Transverse colon (tissue), 4 donors: Measurements from ENCODE around the gene MDFI. TPM values are rescaled to one million over a fixed set of nuclear protein-coding genes. Genes with fewer than 3 reads are reported as not detected.

Experiments
- DNase-seq: peaks from one replicate; pipeline ENCODE4 v3.0.0-alpha.2; 2019
- H3K27ac ChIP-seq, 4 donors: fragments of 200-600 bp; sonication (generic); 2 replicates each; pipeline ENCODE4 v1.5.1; 2016 to 2018; ENCODE audit warnings: inconsistent platforms in 4 of 4
- H3K27me3 ChIP-seq: fragments of 200-600 bp; sonication (generic); 2 replicates; pipeline ENCODE4 v1.5.1; 2017; ENCODE audit warnings: inconsistent platforms
- H3K36me3 ChIP-seq, 4 donors: fragments of 200-600 bp; sonication (generic); 2 replicates each; pipeline ENCODE4 v1.5.1; 2017 to 2019; ENCODE audit warnings: inconsistent platforms in 4 of 4
- H3K4me1 ChIP-seq, 4 donors: fragments of 200-600 bp; sonication (generic); 2 replicates each; pipeline ENCODE4 v1.5.1; 2017 to 2020; ENCODE audit warnings: inconsistent platforms in 4 of 4
- H3K4me3 ChIP-seq, 4 donors: fragments of 200-600 bp; sonication (generic); 1 replicate in 1 of 4; 2 replicates in 3 of 4; pipeline versions ENCODE4 v1.5.1 to v1.6.1; 2017 to 2019; ENCODE audit warnings: inconsistent platforms in 4 of 4
- H3K9me3 ChIP-seq, 2 donors: fragments of 200-600 bp; sonication (generic); 2 replicates each; pipeline ENCODE4 v1.5.1; 2017 to 2019; ENCODE audit warnings: inconsistent platforms in 2 of 2
- EP300 ChIP-seq: sonication (generic); formaldehyde crosslinking; IDR thresholded peaks from one replicate; pipeline ENCODE4 v1.6.1; 2017; ENCODE audit warnings: antibody characterized with exemption, low read depth
- POLR2A ChIP-seq: fragments of 450-650 bp; IDR thresholded peaks from one replicate; pipeline ENCODE4 v1.6.1; 2016; ENCODE audit warnings: antibody characterized with exemption, mild to moderate bottlenecking, moderate library complexity
- POLR2AphosphoS5 ChIP-seq, 3 donors: sonication (generic); formaldehyde crosslinking; IDR thresholded peaks; one replicate each; pipeline ENCODE4 v1.6.1; 2016; ENCODE audit warnings: antibody characterized with exemption in 3 of 3
- WGBS, 2 donors: methylation state at CpG; one replicate each; pipeline ENCODE4 v1.1.5; 2018; ENCODE audit warnings: low coverage in 1 of 2; 5-methylcytosine and 5-hydroxymethylcytosine counted together
- in situ Hi-C, 4 donors: fragments of 200-750 bp; cut with MboI; loops; one replicate each; pipeline versions ENCODE4 v1.15.0 to v1.15.1; 2017; ENCODE audit warnings: low sequenced_read_pairs in 3 of 4, low pct_ligation_motif_present in 1 of 4, low pct_unique_long_range_greater_than_20kb in 1 of 4
- intact Hi-C: fragments of 100-400 bp; cut with DNase I; formaldehyde crosslinking; loops from one replicate; pipeline ENCODE4 v1.15.1; 2023; ENCODE audit warnings: low total_unique reads
- total RNA-seq, 4 donors: library from RNA; depleted of rRNA; stranded (reverse); fragments of >200 nt; gene quantifications; one replicate each; pipeline ENCODE4 v1.1.0, GENCODE V29; 2016
- TF ChIP-seq, protein P1 (sequence below), 5 experiments: fragments of 200-600 bp in 3 of 5; fragments of 450-650 bp in 2 of 5; sonication (generic) in 3 of 5; IDR thresholded peaks; 1 replicate in 2 of 5; 2 replicates in 3 of 5; pipeline ENCODE4 v1.5.1; 2016 to 2017; ENCODE audit warnings: antibody characterized with exemption in 5 of 5, inconsistent platforms in 3 of 5, mild to moderate bottlenecking in 2 of 5, moderate library complexity in 1 of 5

MDFI gene
- total RNA-seq, 4 donors from 2014 or later, result 2.1 to 2.2 TPM; not detected in 2

DNA sequence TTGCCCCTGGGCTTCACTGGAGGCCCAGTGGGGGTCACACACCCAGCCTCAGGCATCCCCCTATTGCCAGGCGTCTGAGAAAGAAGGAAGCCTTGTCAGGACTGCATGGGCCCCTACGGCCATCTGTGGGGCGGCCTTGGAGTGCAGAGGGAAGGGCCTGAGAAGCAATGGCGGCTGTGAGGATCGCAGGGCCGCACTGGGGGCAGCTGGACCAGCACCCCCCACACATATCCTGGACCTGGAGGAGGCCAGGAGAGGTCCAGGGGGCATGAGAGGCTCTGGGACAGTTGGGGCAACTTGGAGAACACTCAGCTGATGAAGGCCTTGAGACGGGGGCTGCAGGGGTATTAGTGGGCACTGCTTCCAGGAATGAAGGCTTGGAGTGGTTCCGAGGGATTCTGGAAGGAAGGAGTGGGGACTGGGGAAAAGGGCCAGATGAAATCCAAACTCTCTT is 16.5 kb downstream of the MDFI start:
- TF ChIP-seq POLR2A, result no peak
- no peak for TF ChIP-seq POLR2AphosphoS5 (IDR thresholded peaks at IDR 0.05)
- TF ChIP-seq, protein P1, sequence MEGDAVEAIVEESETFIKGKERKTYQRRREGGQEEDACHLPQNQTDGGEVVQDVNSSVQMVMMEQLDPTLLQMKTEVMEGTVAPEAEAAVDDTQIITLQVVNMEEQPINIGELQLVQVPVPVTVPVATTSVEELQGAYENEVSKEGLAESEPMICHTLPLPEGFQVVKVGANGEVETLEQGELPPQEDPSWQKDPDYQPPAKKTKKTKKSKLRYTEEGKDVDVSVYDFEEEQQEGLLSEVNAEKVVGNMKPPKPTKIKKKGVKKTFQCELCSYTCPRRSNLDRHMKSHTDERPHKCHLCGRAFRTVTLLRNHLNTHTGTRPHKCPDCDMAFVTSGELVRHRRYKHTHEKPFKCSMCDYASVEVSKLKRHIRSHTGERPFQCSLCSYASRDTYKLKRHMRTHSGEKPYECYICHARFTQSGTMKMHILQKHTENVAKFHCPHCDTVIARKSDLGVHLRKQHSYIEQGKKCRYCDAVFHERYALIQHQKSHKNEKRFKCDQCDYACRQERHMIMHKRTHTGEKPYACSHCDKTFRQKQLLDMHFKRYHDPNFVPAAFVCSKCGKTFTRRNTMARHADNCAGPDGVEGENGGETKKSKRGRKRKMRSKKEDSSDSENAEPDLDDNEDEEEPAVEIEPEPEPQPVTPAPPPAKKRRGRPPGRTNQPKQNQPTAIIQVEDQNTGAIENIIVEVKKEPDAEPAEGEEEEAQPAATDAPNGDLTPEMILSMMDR (IDR thresholded peaks at IDR 0.05), result no peak
- no peak for TF ChIP-seq EP300
- Histone ChIP-seq H3K27me3 (peaks cover 28% of the 10 kb centered on the region), H3K4me1 (no peaks in the 10 kb centered on the region), H3K4me3 (no peak overlapping the region), H3K36me3 (no peaks in the 10 kb centered on the region), H3K27ac (no peak overlapping the region), H3K9me3 (no peaks in the 10 kb centered on the region)
- DNase-seq, result no peak
- 80 to 83% methylated on average over 1 to 8 of the region's 8 CpGs for WGBS, 2 donors
- intact Hi-C loops (no loop called here), in situ Hi-C loops (no loop called here)

DNA sequence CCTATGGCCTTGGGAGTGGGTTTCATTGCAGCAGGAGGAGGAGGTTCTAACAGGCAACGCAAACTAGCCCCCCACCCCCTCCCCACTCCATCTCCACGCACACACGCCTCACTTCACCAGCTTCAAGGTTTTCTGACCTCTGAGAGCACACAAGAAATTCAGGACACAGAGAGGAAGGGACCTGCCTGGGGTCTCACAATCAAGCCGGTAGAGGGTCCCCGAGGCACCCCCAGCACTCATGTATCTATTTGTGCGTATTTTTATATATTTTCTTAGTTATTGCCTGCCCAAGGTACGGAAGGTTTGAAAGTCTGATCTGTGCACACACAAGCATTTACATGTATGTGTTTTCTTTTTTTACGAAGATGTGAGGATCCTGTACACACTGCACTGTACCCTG is 16.9 kb downstream of the MDFI start:
- no peaks in the 10 kb centered on the region for H3K36me3 ChIP-seq
- no peaks in the 10 kb centered on the region for H3K9me3 ChIP-seq
- intact Hi-C loops (no loop called here), in situ Hi-C loops (no loop called here)
- no peaks in the 10 kb centered on the region for H3K4me1 ChIP-seq
- 84 to 90% methylated on average over 2 to 8 of the region's 8 CpGs for WGBS, 2 donors
- H3K4me3 ChIP-seq, result no peak overlapping the region
- no peak for DNase-seq
- TF ChIP-seq POLR2A (no peak), POLR2AphosphoS5 (IDR thresholded peaks at IDR 0.05) (no peak), EP300 (no peak)
- TF ChIP-seq, protein P1 (IDR thresholded peaks at IDR 0.05), result no peak
- H3K27ac ChIP-seq, result no peak overlapping the region
- peaks cover 31% of the 10 kb centered on the region for H3K27me3 ChIP-seq

DNA sequence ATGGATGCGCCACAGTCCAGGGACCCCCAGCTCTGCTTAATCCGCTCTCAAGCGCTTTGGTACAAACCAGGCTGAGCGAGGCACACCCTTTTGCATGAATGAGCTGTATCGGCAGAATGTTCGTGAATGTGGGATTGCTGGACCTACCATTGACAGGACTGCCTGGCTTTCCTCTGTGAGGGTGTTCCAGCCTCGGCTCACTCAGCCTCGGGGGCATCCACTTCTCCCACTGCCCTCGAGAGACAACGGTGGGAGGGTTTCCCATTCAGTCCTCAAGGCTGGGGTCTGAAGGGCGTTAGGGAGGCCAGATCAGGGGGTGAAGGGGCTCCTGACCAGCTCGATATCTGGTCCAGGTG is 17.4 kb downstream of the MDFI start:
- no peaks in the 10 kb centered on the region for H3K36me3 ChIP-seq
- no peaks in the 10 kb centered on the region for H3K9me3 ChIP-seq
- DNase-seq, result no peak
- no peak overlapping the region for H3K27ac ChIP-seq
- in situ Hi-C loops (no loop called here), intact Hi-C loops (no loop called here)
- no peak overlapping the region for H3K4me3 ChIP-seq
- peaks cover 34% of the 10 kb centered on the region for H3K27me3 ChIP-seq
- 61% methylated on average over 12 of the region's 12 CpGs; no CpG with 5 or more reads in 1 of the 2 donors for WGBS, 2 donors
- no peaks in the 10 kb centered on the region for H3K4me1 ChIP-seq
- TF ChIP-seq EP300 (no peak), POLR2AphosphoS5 (IDR thresholded peaks at IDR 0.05) (no peak), POLR2A (no peak)
- TF ChIP-seq, protein P1 (IDR thresholded peaks at IDR 0.05), result no peak

- H3K9me3 ChIP-seq, result no peaks in the 10 kb centered on the region
- H3K4me3 ChIP-seq, result no peak overlapping the region
- in situ Hi-C loops (no loop called here), intact Hi-C loops (no loop called here)
- no peaks in the 10 kb centered on the region for H3K4me1 ChIP-seq
- 59% methylated on average over 14 of the region's 14 CpGs; no CpG with 5 or more reads in 1 of the 2 donors for WGBS, 2 donors
- no peak for TF ChIP-seq EP300
- TF ChIP-seq, protein P1 (IDR thresholded peaks at IDR 0.05), result no peak
- TF ChIP-seq POLR2A, result no peak
- H3K27me3 ChIP-seq, result peaks cover 38% of the 10 kb centered on the region
- DNase-seq, result no peak
- no peaks in the 10 kb centered on the region for H3K36me3 ChIP-seq
- no peak overlapping the region for H3K27ac ChIP-seq
These were observed 17.9 kb downstream of the MDFI start for GRCh38 chr6:41656002-41656691.
